Stimulated activated CD4-positive, alpha-beta T cell treated with anti-CD3 and anti-CD28 coated beads, TNF-alpha, amount 100 ng/mL, for 24 hours (primary cell): Measurements from ENCODE around the gene CRIM1.
A peak's percentile ranks its signal among the peaks of the same experiment; 100 is the strongest.
"Not testable (repeated sequence)": the region's sequence is repeated elsewhere in the genome, so short reads cannot be mapped to it uniquely, and the experiment has no call there.

Experiments
- DNase-seq, 3 experiments: peaks; one replicate each; pipeline ENCODE4 v3.0.0-alpha.2; 2020; ENCODE audit warnings: low read depth in 3 of 3

CRIM1 gene

GRCh38 chr2:36355151-36355889 is at the start of gene CRIM1:
Gene CRIM1, plus strand, starts transcription at chr2:36355778. Its CDS starts 515 bp downstream, at chr2:36356293.
- DNase-seq = peak in 2 of 3 experiments; percentile 42 to 57

- DNase-seq = no peak
These were observed 48.1 kb upstream of the CRIM1 start for GRCh38 chr2:36307441-36307840.

- DNase-seq = not testable (repeated sequence)
These were observed 45.1 kb upstream of the CRIM1 start for GRCh38 chr2:36310444-36310843.

- DNase-seq = no peak
These were observed 37.0 kb upstream of the CRIM1 start for GRCh38 chr2:36318547-36318946.

- DNase-seq = no peak
These were observed 33.5 kb upstream of the CRIM1 start for GRCh38 chr2:36322108-36322507.

GRCh38 chr2:36326286-36326685 is 29.3 kb upstream of the CRIM1 start:
- no peak for DNase-seq

- DNase-seq = no peak
These were observed 26.3 kb upstream of the CRIM1 start for GRCh38 chr2:36329251-36329650.

- DNase-seq = no peak
These were observed 25.7 kb upstream of the CRIM1 start for GRCh38 chr2:36329746-36330472.

GRCh38 chr2:36330473-36331395 is 24.8 kb upstream of the CRIM1 start:
- no peak for DNase-seq

- DNase-seq = no peak
These were observed 22.1 kb upstream of the CRIM1 start for GRCh38 chr2:36333350-36334012.

GRCh38 chr2:36335597-36335996 is 20.0 kb upstream of the CRIM1 start:
- DNase-seq = no peak

GRCh38 chr2:36336321-36336720 is 19.3 kb upstream of the CRIM1 start:
- no peak for DNase-seq

GRCh38 chr2:36337354-36337753 is 18.2 kb upstream of the CRIM1 start:
- DNase-seq = no peak

- DNase-seq = no peak
These were observed 17.3 kb upstream of the CRIM1 start for GRCh38 chr2:36338124-36338826.

GRCh38 chr2:36338827-36339145 is 16.8 kb upstream of the CRIM1 start:
- no peak for DNase-seq

- DNase-seq = no peak
These were observed 15.9 kb upstream of the CRIM1 start for GRCh38 chr2:36339607-36340218.

GRCh38 chr2:36343606-36344005 is 12.0 kb upstream of the CRIM1 start:
- DNase-seq = no peak

GRCh38 chr2:36348721-36349120 is 6.9 kb upstream of the CRIM1 start:
- DNase-seq = no peak

GRCh38 chr2:36351291-36351690 is 4.3 kb upstream of the CRIM1 start:
- DNase-seq = no peak

GRCh38 chr2:36351736-36352349 is 3.7 kb upstream of the CRIM1 start:
- DNase-seq = no peak
